IMR-90 (cell line): Measurements from ENCODE around the gene RIMS3.

Source experiments
- NFE2L2 ChIP-seq: fragments of 150-350 bp; IDR thresholded peaks from 2 replicates; pipeline ENCODE4 v1.6.1; 2016; ENCODE audit warnings: low read depth, mild to moderate bottlenecking, low read length
- RFX5 ChIP-seq: IDR thresholded peaks from 2 replicates; pipeline ENCODE4 v1.8.0; 2012; ENCODE audit warnings: low read depth, mild to moderate bottlenecking, low read length, moderate library complexity
- TF ChIP-seq, protein P1 (sequence below): conservative IDR thresholded peaks from 2 replicates; pipeline ENCODE4 v1.5.1; 2012; ENCODE audit warnings: mild to moderate bottlenecking, low read depth, low read length, improper control_type of control experiment

DNA sequence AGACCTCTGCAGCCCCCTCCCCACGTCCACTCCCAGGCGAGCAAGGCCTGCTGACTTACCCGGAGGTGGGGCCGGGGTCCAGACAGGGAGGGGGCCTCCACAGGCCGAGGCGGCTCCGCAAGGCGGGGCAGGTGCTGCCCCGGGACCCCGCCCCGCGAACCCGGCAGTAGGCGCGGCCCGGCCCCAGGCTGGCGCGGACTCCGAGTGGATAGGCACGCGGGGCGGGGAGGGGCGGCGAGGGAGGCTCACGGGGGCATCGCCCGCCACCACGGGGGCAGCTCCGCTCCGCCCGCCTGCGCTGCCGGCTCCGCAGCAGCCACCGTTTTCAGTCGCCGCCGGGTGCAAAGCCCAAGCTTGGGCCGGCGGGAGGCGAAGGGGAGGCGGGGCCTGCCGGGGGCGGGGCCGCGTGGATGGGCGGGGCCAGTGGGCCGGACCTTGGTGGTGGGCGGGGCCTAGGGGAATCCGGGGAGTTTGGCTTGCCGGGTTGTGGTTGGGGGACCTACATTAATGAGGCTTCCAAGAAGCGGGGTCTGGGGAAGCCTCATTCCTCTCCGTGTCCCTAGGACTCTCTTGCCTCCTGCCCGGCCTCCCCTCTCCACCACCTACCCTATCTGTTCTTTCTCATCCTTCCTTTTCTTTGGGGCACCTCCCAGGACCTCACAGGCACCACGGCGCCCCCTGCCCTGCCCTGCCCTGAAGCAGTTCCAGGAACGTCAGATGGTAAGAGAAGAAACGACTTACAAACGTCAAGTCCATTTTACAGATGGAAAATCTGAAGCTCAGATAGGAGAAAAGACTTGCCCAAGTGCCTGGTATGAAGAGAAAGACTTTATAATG is at the start of gene RIMS3:
- TF ChIP-seq, protein P1, sequence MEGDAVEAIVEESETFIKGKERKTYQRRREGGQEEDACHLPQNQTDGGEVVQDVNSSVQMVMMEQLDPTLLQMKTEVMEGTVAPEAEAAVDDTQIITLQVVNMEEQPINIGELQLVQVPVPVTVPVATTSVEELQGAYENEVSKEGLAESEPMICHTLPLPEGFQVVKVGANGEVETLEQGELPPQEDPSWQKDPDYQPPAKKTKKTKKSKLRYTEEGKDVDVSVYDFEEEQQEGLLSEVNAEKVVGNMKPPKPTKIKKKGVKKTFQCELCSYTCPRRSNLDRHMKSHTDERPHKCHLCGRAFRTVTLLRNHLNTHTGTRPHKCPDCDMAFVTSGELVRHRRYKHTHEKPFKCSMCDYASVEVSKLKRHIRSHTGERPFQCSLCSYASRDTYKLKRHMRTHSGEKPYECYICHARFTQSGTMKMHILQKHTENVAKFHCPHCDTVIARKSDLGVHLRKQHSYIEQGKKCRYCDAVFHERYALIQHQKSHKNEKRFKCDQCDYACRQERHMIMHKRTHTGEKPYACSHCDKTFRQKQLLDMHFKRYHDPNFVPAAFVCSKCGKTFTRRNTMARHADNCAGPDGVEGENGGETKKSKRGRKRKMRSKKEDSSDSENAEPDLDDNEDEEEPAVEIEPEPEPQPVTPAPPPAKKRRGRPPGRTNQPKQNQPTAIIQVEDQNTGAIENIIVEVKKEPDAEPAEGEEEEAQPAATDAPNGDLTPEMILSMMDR = no peak
- TF ChIP-seq RFX5 = no peak
- no peak for TF ChIP-seq NFE2L2
